Tibial artery (tissue), 4 donors: ENCODE measurements around the gene SLC17A3.

Experiments
- DNase-seq, 2 donors: peaks; one replicate each; pipeline ENCODE4 v3.0.0-alpha.2; 2019
- H3K27ac ChIP-seq, 2 donors: fragments of 200-600 bp; sonication (generic) in 1 of 2; 1 replicate in 1 of 2; 2 replicates in 1 of 2; pipeline ENCODE4 v1.5.1; 2018 to 2019; ENCODE audit warnings: mild to moderate bottlenecking in 1 of 2
- H3K27me3 ChIP-seq, 2 donors: fragments of 200-600 bp; sonication (generic) in 1 of 2; one replicate each; pipeline versions ENCODE4 v1.5.1 to v1.6.0; 2016 to 2019
- H3K36me3 ChIP-seq, 3 donors: fragments of 200-600 bp; sonication (generic) in 2 of 3; one replicate each; pipeline ENCODE4 v1.5.1; 2016 to 2019; ENCODE audit warnings: mild to moderate bottlenecking in 2 of 3
- H3K4me1 ChIP-seq, 4 donors: fragments of 200-600 bp; sonication (generic) in 2 of 4; 1 replicate in 3 of 4; 2 replicates in 1 of 4; pipeline ENCODE4 v1.5.1; 2016 to 2019
- H3K4me3 ChIP-seq, 2 donors: fragments of 200-600 bp; sonication (generic) in 1 of 2; 1 replicate in 1 of 2; 2 replicates in 1 of 2; pipeline ENCODE4 v1.5.1; 2018 to 2019; ENCODE audit warnings: mild to moderate bottlenecking in 2 of 2
- H3K9me3 ChIP-seq, 3 donors: fragments of 200-600 bp; sonication (generic) in 1 of 3; one replicate each; pipeline ENCODE4 v1.5.1; 2016 to 2019
- intact Hi-C: fragments of 100-400 bp; cut with DNase I; formaldehyde crosslinking; loops from one replicate; pipeline ENCODE4 v1.15.0; 2023; ENCODE audit warnings: low total_unique reads
- TF ChIP-seq, protein P1 (sequence below), 2 experiments: fragments of 200-600 bp in 1 of 2; fragments of 450-650 bp in 1 of 2; IDR thresholded peaks; one replicate each; pipeline ENCODE4 v1.5.1; 2017 to 2019; ENCODE audit warnings: antibody characterized with exemption in 2 of 2, mild to moderate bottlenecking in 1 of 2, moderate library complexity in 1 of 2

Gene SLC17A3

DNA sequence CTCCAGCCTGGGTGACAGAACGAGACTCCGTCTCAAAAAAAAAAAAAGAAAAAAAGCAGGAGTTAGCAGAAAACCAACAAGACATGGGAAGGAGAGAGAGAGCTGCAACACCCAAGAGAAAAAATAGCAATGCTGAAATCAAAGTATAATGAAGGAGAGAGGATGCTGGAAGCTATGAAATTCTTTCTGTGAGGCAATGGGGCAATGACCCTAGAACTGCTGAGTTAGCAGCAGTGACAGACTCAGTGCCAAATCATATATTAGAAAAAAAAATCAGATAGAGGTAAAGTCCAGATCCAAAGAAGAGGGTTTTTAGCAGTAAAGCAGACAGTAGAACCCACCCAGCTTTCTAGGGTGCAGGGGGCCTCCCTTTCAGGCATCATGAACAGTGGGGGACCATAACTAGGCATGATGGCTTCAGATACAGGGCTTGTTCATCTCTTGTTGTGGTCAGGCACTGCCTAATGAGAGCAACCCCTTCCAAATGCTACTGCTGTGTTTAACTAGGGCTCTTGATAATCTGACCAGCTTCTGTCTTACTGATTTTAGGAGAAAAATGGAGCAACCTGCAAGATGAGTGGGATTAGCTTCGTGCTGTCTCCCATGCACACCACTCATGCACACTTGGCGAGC lies 29.5 kb upstream of the SLC17A3 start:
- H3K27me3 ChIP-seq: peaks cover 0 to 6% of the 10 kb centered on the region in 2 donors
- no peak for DNase-seq
- H3K4me3 ChIP-seq: no peak overlapping the region
- TF ChIP-seq, protein P1, sequence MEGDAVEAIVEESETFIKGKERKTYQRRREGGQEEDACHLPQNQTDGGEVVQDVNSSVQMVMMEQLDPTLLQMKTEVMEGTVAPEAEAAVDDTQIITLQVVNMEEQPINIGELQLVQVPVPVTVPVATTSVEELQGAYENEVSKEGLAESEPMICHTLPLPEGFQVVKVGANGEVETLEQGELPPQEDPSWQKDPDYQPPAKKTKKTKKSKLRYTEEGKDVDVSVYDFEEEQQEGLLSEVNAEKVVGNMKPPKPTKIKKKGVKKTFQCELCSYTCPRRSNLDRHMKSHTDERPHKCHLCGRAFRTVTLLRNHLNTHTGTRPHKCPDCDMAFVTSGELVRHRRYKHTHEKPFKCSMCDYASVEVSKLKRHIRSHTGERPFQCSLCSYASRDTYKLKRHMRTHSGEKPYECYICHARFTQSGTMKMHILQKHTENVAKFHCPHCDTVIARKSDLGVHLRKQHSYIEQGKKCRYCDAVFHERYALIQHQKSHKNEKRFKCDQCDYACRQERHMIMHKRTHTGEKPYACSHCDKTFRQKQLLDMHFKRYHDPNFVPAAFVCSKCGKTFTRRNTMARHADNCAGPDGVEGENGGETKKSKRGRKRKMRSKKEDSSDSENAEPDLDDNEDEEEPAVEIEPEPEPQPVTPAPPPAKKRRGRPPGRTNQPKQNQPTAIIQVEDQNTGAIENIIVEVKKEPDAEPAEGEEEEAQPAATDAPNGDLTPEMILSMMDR (IDR thresholded peaks at IDR 0.05): no peak
- H3K4me1 ChIP-seq: no peaks in the 10 kb centered on the region
- no peaks in the 10 kb centered on the region for H3K9me3 ChIP-seq
- H3K36me3 ChIP-seq: no peaks in the 10 kb centered on the region
- no peak overlapping the region for H3K27ac ChIP-seq
- intact Hi-C loops: no loop called here

DNA sequence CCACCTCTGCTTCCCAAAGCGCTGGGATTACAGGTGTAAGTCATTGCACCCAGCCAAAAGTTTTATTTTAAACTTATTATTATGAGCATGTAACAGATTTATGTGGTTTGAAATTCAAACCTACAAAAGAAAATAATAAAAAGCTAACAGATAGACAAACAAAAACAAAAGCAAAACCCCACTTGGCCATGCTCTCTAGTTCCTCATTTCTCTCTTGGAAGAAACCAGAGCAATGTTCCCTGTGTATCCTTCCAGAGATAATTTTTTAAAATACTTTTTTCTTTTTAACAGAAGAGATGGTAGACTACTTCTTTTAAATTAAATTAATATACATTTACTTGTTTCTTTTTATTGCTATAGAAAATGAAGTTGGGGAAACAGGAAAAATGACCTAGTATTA lies 28.0 kb upstream of the SLC17A3 start:
- Histone ChIP-seq H3K4me1 (no peaks in the 10 kb centered on the region), H3K27me3 (peaks cover 0 to 6% of the 10 kb centered on the region in 2 donors), H3K4me3 (no peak overlapping the region), H3K36me3 (no peaks in the 10 kb centered on the region), H3K27ac (no peak overlapping the region), H3K9me3 (no peaks in the 10 kb centered on the region)
- TF ChIP-seq, protein P1 (IDR thresholded peaks at IDR 0.05): no peak
- DNase-seq: no peak
- intact Hi-C loops: no loop called here

DNA sequence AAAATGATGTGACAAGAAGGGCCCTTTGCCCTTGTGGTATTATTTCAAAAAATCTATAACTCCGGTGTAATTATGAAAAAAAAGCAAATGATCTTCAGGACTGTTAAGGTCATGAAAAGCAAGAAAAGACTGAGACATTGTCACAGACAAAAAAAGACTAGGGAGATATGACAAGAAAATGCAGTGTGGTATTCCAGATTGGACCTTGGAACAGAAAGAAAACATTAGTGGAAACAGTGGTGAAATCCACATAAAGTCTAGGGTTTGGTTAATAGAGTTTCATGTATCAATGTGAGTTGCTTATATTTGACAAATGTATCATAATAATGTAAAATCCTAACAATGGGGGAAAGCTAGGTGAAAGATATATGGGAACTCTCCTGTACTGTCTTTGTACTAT lies 26.8 kb upstream of the SLC17A3 start:
- no peak for DNase-seq
- Histone ChIP-seq H3K9me3 (no peaks in the 10 kb centered on the region), H3K36me3 (no peaks in the 10 kb centered on the region), H3K4me1 (no peaks in the 10 kb centered on the region), H3K27me3 (peaks cover 0 to 4% of the 10 kb centered on the region in 2 donors), H3K27ac (no peak overlapping the region), H3K4me3 (no peak overlapping the region)
- TF ChIP-seq, protein P1 (IDR thresholded peaks at IDR 0.05): no peak
- intact Hi-C loops: no loop called here

DNA sequence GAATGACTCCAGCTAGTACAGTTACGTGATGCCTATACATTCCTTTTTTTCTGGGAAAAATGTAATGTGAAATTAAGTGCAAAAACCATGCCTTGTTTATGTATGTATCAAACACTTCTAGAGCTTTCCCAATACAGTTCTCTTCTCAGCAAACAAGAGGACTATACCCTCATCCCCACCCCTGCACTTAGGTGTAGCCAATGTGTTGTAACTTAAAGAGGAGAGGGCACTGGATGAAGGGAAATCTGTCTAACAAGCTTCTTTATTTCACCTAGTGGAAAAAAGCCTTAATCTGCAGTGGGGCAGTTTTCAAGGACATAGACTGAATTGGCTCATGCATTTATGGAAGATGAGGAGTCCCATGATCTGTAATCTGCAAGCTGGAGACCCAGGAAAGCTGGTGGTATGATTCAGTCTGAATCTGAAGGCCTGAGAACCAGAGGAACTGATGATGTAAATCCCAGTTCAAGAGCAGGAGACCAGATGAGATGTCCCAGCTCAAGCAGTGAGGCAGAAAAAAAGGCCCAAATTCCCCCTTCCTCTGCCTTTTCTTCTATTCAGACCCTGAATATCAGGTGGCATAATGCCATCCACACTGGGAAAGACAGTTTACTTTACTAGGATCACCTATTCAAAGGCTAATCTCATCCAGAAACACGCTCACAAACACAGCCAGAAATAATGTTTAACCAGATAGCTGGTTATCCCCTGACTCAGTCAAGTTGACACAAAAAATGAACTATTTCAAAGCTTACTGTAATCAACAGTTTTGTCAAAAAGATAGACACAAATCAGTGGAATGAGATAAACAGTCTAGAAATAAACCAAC lies 25.8 kb upstream of the SLC17A3 start:
- no peak for DNase-seq
- no peak overlapping the region for H3K4me3 ChIP-seq
- intact Hi-C loops: no loop called here
- no peak overlapping the region for H3K27ac ChIP-seq
- TF ChIP-seq, protein P1 (IDR thresholded peaks at IDR 0.05): no peak
- peaks cover 0 to 3% of the 10 kb centered on the region in 2 donors for H3K27me3 ChIP-seq
- H3K36me3 ChIP-seq: no peaks in the 10 kb centered on the region
- no peaks in the 10 kb centered on the region for H3K4me1 ChIP-seq
- H3K9me3 ChIP-seq: no peaks in the 10 kb centered on the region

DNA sequence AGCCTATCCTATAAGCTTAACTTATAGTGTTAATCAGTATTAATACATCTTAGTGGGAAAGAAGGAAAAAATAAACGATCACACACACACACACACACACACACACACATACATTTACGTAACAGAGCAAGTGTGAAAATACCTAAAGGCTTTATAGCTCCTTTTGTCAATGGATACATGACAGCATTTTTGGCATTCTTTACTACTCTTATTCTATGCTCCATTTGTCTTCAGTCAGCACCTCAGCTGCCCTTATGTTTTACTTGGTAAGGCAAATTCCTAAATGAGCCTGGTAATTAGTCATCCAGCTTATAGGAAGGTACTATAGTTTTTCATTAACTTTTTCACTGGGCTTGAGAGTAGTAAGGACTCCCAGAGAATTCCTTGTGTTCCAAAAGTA lies 25.1 kb upstream of the SLC17A3 start:
- H3K4me1 ChIP-seq: no peaks in the 10 kb centered on the region
- peaks cover 0 to 3% of the 10 kb centered on the region in 2 donors for H3K27me3 ChIP-seq
- H3K27ac ChIP-seq: no peak overlapping the region
- no peaks in the 10 kb centered on the region for H3K9me3 ChIP-seq
- H3K36me3 ChIP-seq: no peaks in the 10 kb centered on the region
- TF ChIP-seq, protein P1 (IDR thresholded peaks at IDR 0.05): no peak
- intact Hi-C loops: no loop called here
- no peak overlapping the region for H3K4me3 ChIP-seq
- DNase-seq: no peak
